Measurements from ENCODE around the gene ANO9. TPM values are rescaled to one million over a fixed set of nuclear protein-coding genes. Genes with fewer than 3 reads are reported as not detected.
A peak's percentile ranks its signal among the peaks of the same experiment; 100 is the strongest.
"Not testable (repeated sequence)": the region's sequence is repeated elsewhere in the genome, so short reads cannot be mapped to it uniquely, and the experiment has no call there.

ANO9 gene
- total RNA-seq, 3 donors from 2014 or later: 0.32 to 14.2 (median 9.8) TPM

GRCh38 chr11:390175-390574 lies 51.6 kb downstream of the ANO9 start:
- Histone ChIP-seq H3K4me1 (peaks cover 2 to 9% of the 10 kb centered on the region in 2 donors), H3K36me3 (no peaks in the 10 kb centered on the region), H3K4me3 (no peak overlapping the region), H3K27me3 (no peaks in the 10 kb centered on the region), H3K9me3 (peaks cover 11 to 16% of the 10 kb centered on the region in 2 donors), H3K27ac (no peak overlapping the region)
- DNase-seq (ENCODE audit: low spot score in 2 of 2): no peak
- TF ChIP-seq POLR2AphosphoS5 (IDR thresholded peaks at IDR 0.05): no peak
- no peak for TF ChIP-seq POLR2A (IDR thresholded peaks at IDR 0.05)
- TF ChIP-seq, protein P1, sequence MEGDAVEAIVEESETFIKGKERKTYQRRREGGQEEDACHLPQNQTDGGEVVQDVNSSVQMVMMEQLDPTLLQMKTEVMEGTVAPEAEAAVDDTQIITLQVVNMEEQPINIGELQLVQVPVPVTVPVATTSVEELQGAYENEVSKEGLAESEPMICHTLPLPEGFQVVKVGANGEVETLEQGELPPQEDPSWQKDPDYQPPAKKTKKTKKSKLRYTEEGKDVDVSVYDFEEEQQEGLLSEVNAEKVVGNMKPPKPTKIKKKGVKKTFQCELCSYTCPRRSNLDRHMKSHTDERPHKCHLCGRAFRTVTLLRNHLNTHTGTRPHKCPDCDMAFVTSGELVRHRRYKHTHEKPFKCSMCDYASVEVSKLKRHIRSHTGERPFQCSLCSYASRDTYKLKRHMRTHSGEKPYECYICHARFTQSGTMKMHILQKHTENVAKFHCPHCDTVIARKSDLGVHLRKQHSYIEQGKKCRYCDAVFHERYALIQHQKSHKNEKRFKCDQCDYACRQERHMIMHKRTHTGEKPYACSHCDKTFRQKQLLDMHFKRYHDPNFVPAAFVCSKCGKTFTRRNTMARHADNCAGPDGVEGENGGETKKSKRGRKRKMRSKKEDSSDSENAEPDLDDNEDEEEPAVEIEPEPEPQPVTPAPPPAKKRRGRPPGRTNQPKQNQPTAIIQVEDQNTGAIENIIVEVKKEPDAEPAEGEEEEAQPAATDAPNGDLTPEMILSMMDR (IDR thresholded peaks at IDR 0.05): peak in 1 of 3 donors; percentile 11
- intact Hi-C loops (cut with DNase I; ENCODE audit: low total_unique reads): no loop called here

DNA sequence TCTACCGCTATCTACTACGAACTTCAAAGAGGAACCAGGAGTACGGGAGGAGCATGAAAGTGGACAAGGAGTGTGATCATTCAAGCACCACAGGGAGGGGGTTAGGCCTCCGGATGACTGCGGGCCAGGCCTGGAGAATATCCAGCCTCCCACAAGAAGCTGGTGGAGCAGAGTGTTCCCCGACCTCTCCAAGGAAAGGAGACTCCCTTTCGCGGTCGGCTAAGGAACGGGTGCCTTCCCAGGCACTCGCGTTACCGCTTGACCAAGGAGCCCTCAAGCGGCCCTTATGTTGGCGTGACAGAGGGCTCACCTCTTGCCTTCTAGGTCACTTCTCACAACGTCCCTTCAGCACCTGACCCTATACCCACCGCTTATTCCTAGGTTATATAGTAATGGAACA lies 52.4 kb downstream of the ANO9 start:
- H3K27me3 ChIP-seq; H3K27ac ChIP-seq; intact Hi-C loops (cut with DNase I; ENCODE audit: low total_unique reads); H3K4me3 ChIP-seq; DNase-seq (ENCODE audit: low spot score in 2 of 2); H3K36me3 ChIP-seq; H3K4me1 ChIP-seq: not testable (repeated sequence)
- H3K9me3 ChIP-seq: peaks cover 11 to 16% of the 10 kb centered on the region in 2 donors

DNA sequence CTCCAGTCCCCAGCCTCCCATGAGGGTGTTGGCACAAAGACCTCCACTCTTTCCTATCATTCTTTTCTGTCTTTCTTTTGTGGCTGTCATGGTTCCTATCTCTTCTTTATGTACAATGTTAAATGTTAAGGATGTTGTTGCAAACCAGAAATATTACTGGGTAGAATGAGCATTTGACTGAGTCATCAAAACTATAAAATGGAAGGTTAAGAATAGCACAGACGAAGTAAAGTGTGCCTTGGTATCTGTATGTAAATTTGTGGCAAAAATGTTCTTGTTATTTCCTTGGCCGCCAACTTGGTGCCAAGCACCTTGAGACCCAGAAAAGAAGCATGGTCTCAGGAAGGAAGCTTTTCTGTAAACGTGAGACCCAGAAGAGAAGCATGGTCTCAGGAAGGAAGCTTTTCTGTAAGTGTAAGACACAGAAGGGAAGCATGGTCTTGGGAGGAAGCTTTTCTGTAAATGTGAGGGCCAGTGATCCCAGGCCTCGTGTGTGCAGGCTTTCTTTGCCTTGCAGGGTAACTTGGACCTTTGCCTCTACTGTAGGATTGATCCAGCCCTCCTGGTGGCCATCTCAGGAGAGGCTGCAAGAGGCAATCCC lies 54.5 kb downstream of the ANO9 start:
- no peak overlapping the region for H3K4me3 ChIP-seq
- peaks cover 11 to 16% of the 10 kb centered on the region in 2 donors for H3K9me3 ChIP-seq
- DNase-seq (ENCODE audit: low spot score in 2 of 2): no peak
- H3K27ac ChIP-seq: no peak overlapping the region
- intact Hi-C loops (cut with DNase I; ENCODE audit: low total_unique reads): no loop called here
- no peaks in the 10 kb centered on the region for H3K27me3 ChIP-seq
- no peaks in the 10 kb centered on the region for H3K4me1 ChIP-seq
- TF ChIP-seq POLR2A (IDR thresholded peaks at IDR 0.05): no peak
- TF ChIP-seq POLR2AphosphoS5 (IDR thresholded peaks at IDR 0.05): no peak
- TF ChIP-seq, protein P1 (IDR thresholded peaks at IDR 0.05): no peak
- H3K36me3 ChIP-seq: no peaks in the 10 kb centered on the region

DNA sequence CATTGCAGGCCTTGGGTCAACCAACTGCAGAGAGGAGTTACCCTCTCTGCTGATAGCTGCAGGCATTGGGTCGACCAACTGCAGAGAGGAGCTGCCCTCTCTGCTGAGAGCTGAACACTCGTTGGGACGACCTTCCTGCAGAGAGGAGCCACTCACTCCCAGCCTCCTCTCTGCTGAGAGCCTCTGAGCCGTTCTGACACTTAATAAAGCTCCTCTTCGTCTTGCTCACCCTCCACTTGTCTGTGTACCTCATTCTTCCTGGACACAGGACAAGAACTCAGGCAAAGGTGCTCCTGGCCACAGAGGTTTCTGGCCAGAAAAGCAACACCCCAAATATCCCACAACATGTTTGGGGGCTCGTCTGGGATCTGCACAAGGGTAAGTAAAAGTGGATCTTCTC lies 55.3 kb downstream of the ANO9 start:
- intact Hi-C loops (cut with DNase I; ENCODE audit: low total_unique reads): no loop called here

GRCh38 chr11:385594-386351 lies 56.0 kb downstream of the ANO9 start:
- no peaks in the 10 kb centered on the region for H3K27me3 ChIP-seq
- peaks cover 11 to 16% of the 10 kb centered on the region in 2 donors for H3K9me3 ChIP-seq
- DNase-seq (ENCODE audit: low spot score in 2 of 2): no peak
- intact Hi-C loops (cut with DNase I; ENCODE audit: low total_unique reads): no loop called here
- TF ChIP-seq POLR2A (IDR thresholded peaks at IDR 0.05) (no peak), POLR2AphosphoS5 (IDR thresholded peaks at IDR 0.05) (no peak)
- TF ChIP-seq, protein P1 (IDR thresholded peaks at IDR 0.05): no peak
- H3K27ac ChIP-seq: no peak overlapping the region
- no peak overlapping the region for H3K4me3 ChIP-seq
- no peaks in the 10 kb centered on the region for H3K36me3 ChIP-seq
- no peaks in the 10 kb centered on the region for H3K4me1 ChIP-seq

More for the DNA sequence above, 55.3 kb downstream of the ANO9 start:
- no peaks in the 10 kb centered on the region for H3K4me1 ChIP-seq
- H3K9me3 ChIP-seq: peaks cover 11 to 16% of the 10 kb centered on the region in 2 donors
- H3K4me3 ChIP-seq: no peak overlapping the region
- DNase-seq (ENCODE audit: low spot score in 2 of 2): no peak
- no peaks in the 10 kb centered on the region for H3K36me3 ChIP-seq
- no peak for TF ChIP-seq POLR2A (IDR thresholded peaks at IDR 0.05)
- TF ChIP-seq, protein P1 (IDR thresholded peaks at IDR 0.05): no peak
- H3K27ac ChIP-seq: no peak overlapping the region
- H3K27me3 ChIP-seq: no peaks in the 10 kb centered on the region

Data from breast epithelium (tissue), 4 donors.